ENCODE data around the gene MAT2A. TPM values are rescaled to one million over a fixed set of nuclear protein-coding genes. Genes with fewer than 3 reads are reported as not detected.

MAT2A gene
- total RNA-seq (2022; extraction: Qiagen RNA extraction; ENCODE audit: low read depth) = 446 to 524 TPM (median 495 TPM) in 5 replicates

DNA sequence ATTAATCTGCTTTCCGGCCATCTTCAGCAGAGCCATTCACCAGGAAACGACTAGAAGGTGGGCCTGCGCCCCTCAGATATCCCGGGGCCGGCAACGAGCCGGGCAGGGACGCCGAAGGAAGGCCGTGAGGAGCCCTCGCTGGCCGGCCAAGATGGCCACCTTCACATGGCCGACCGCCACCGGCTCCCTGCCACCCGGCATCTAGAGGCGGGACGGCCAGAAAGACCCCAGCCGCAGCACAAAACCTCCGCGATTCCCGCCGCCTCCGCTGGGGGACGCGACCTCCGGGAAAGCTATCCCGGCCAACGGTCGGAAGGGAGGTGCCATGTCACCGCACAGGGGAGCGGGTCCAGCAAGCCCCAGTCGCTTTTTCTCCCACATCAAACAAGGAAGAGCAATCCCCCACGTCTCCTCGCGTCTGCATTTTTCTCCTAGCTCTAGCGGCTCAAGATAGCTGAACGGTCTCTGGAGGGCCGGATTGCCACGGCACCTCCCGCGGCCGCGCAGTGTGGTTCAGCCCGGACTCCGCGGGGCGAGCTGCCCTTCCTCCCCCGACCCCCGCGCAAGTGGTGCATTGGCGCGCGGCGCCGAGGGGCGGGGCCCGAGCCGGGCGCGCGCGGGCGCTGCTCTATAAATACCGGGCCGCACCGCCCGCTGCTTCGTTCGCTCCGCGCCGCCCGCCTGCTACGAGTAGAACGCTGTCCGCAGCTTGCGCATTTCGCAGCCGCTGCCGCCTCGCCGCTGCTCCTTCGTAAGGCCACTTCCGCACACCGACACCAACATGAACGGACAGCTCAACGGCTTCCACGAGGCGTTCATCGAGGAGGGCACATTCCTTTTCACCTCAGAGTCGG, at the start of gene MAT2A:
TSS of gene MAT2A (plus strand) at position 662 of the 854 bp plus-strand sequence. CDS start at position 782, 120 bp downstream.

DNA sequence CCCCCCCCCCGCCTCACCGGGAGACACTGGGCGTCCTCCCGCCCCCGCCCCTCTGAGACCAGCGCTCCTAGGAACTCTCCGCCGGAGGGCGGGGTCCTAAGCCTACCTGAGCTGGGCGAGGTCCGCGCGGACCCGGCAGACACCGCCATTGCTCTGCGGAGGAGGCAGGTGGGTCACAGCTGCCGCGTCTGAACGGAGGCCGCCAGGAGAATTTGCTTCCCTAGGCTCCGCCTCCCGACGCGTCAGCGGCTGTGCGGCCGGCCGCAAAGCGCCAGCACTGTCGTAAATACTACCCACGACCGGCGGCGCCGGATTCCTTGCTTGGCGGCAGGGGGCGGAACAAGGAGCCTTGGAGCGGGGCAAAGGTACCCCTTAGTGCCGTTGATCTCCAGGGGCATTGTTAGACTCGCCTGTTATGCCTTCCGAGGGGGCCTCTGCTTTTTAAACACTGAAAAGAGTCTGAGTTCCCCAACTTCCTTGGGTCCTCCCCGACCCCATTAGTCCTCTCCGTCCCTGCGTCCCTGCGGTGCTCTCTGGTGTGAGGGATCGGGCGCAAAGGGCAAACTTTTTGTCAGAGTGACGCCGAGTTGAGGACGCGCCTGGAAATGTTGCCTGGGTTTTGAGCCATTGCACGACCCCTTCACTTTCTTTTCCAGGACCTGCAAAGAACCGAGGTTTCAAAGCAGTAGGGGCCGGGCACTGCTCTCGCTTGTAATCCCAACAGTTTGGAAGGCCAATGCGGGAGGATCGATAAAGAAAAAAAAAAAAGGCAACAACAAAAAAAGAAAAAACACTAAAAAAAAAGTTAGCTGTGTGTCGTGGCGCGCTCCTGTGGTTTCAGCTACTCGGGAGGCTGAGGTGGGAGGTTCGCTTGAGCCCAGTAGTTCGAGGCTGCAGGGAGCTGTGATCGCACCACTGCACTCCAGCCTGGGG, 22.6 kb downstream of the MAT2A start, which contains the start of gene GGCX:
TSS of gene GGCX (minus strand) at position 214 of the 933 bp plus-strand sequence. CDS start at position 149, 65 bp downstream.

DNA sequence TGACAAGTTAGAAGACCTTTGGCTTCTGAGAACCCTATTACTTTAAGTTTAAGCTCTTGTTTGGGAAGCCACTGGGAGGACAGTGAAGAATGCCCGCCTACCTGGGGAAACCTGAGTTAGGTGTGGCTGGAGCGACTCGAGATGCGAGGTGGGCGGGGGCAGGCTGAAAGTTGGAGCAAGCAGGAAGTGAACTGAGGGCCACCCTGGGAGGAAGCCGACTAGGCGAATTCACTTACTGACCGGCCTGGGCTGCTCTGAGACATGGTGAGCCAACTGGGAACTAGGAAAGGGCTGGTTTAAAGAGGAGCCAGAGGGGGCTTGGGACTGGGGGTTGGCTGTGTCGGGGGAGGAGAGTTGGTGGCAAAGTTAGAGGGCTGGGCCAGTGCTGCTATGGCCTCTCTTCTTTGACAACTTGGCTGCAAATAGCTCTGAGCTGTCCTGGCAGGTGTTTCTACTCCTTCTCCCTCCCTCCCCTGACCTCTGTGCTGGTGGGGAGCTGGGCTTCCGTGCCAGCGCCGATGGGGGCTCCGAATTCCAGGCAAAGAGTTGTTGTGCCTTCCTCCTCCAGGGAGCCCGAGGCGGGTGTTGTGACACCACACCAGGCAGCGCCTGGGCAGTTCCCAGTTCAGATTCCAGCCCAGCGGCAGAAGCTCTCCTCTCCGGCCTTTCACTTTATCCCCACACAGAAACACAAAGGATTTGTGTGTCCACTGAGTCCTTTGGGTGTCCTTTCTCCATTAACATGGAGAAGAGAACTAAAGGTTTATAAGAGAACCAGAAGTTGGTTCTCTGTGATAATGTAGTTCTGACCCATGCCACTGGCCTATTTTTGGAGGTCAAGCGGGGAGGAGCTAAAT, 38.6 kb downstream of the MAT2A start, which contains the start of gene VAMP8:
TSS of gene VAMP8 (plus strand) at position 201 of the 857 bp plus-strand sequence. CDS start at position 262, 61 bp downstream.

DNA sequence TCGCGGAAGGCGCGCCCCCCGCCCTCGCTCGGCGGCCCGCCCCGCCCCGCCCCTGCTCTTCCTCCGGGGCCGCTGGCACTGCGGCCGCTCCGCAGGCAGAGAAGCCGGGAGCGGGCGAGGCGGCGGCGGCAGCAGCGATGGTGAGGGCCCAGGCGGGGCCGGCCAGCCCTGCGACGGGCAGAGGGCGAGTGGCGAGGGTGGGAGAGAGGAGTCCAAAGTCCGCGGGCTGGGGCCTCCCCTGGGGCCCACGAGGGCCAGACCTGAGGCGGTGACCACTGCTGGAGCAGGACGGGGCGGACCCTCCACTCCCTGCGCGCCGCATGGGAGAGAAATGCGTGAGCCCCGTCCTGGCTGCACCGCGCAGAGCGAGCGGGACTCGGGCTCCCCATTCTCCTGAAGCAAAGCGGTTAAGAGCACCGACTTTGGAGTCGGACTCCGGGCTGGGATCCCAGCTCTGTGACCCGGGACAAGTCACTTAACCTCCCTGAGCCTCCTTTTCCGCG, 45.4 kb downstream of the MAT2A start, which contains the start of gene VAMP5:
TSS of gene VAMP5 (plus strand) at position 78 of the 503 bp plus-strand sequence. CDS start at position 138, 60 bp downstream.

Other genes starting within 250 kb of the MAT2A start
- gene TGOLN2, start 211.2 kb upstream of the MAT2A start, total RNA-seq (2022; extraction: Qiagen RNA extraction; ENCODE audit: low read depth) = 96.3 to 120 TPM (median 114 TPM) in 5 replicates
- gene RETSAT, start 184.6 kb upstream of the MAT2A start, total RNA-seq (2022; extraction: Qiagen RNA extraction; ENCODE audit: low read depth) = 46.7 to 49.9 TPM (median 47.5 TPM) in 5 replicates
- 7.1 to 13.7 TPM (median 12.6 TPM) in 5 replicates for gene ELMOD3, start 184.4 kb upstream of the MAT2A start, total RNA-seq (2022; extraction: Qiagen RNA extraction; ENCODE audit: low read depth)
- gene CAPG, start 128.8 kb upstream of the MAT2A start, total RNA-seq (2022; extraction: Qiagen RNA extraction; ENCODE audit: low read depth) = 87.2 to 106 TPM (median 91.7 TPM) in 5 replicates
- gene SH2D6, start 120.5 kb upstream of the MAT2A start, total RNA-seq (2022; extraction: Qiagen RNA extraction; ENCODE audit: low read depth) = 0.60 to 1.2 TPM (median 0.83 TPM) in 5 replicates
- 39.4 to 45.2 TPM (median 45.0 TPM) in 5 replicates for gene GGCX, start 22.3 kb downstream of the MAT2A start, total RNA-seq (2022; extraction: Qiagen RNA extraction; ENCODE audit: low read depth)
- gene VAMP8, start 38.4 kb downstream of the MAT2A start, total RNA-seq (2022; extraction: Qiagen RNA extraction; ENCODE audit: low read depth) = 12.9 to 20.2 TPM (median 16.3 TPM) in 5 replicates
- gene VAMP5, start 45.3 kb downstream of the MAT2A start, total RNA-seq (2022; extraction: Qiagen RNA extraction; ENCODE audit: low read depth) = 0.15 TPM in 1 of 5 replicates, not detected in the others
- 182 to 196 TPM (median 191 TPM) in 5 replicates for gene RNF181, start 56.6 kb downstream of the MAT2A start, total RNA-seq (2022; extraction: Qiagen RNA extraction; ENCODE audit: low read depth)
- 9.3 to 13.0 TPM (median 12.3 TPM) in 5 replicates for gene TMEM150A, start 63.5 kb downstream of the MAT2A start, total RNA-seq (2022; extraction: Qiagen RNA extraction; ENCODE audit: low read depth)
- 16.8 to 28.0 TPM (median 26.6 TPM) in 5 replicates for gene C2orf68, start 72.9 kb downstream of the MAT2A start, total RNA-seq (2022; extraction: Qiagen RNA extraction; ENCODE audit: low read depth)
- gene USP39, start 77.0 kb downstream of the MAT2A start, total RNA-seq (2022; extraction: Qiagen RNA extraction; ENCODE audit: low read depth) = 67.9 to 77.8 TPM (median 71.8 TPM) in 5 replicates
- 0.07 to 0.28 TPM (median 0.16 TPM) in 4 of 5 replicates, not detected in the other for gene SFTPB, start 129.0 kb downstream of the MAT2A start, total RNA-seq (2022; extraction: Qiagen RNA extraction; ENCODE audit: low read depth)
- 0.54 TPM in 1 of 5 replicates, not detected in the others for gene GNLY, start 155.2 kb downstream of the MAT2A start, total RNA-seq (2022; extraction: Qiagen RNA extraction; ENCODE audit: low read depth)
- 3.6 to 7.1 TPM (median 4.5 TPM) in 5 replicates for gene ATOH8, start 214.8 kb downstream of the MAT2A start, total RNA-seq (2022; extraction: Qiagen RNA extraction; ENCODE audit: low read depth)